HepG2 (cell line): ENCODE measurements around the gene KIF6. TPM values are rescaled to one million over a fixed set of nuclear protein-coding genes. Genes with fewer than 3 reads are reported as not detected.

ENCODE experiments used
- ATAC-seq: fragments of 200-7000 bp; cut with Tn5 transposase; 3 replicates; pipeline ENCODE4 v1.9.1; 2020; ENCODE audit warnings: mild to moderate bottlenecking, moderate library complexity
- BruUV-seq: library from RNA; stranded (reverse); fragments of 400-500 nt; replicated peaks from 2 replicates; lab custom pipeline; 2021; lab: Mats Ljungman, UMichigan
- CTCF ChIA-PET: fragments of 300-600 bp; formaldehyde crosslinking; extraction: SDS; loops from one replicate; lab custom pipeline; 2021; ENCODE audit warnings: low total read pairs, inconsistent platforms, low intra/inter-chr PET ratio; lab: Yijun Ruan, JAX
- POLR2A ChIA-PET: fragments of 350-600 bp; sonication (Branson Sonifier 250); formaldehyde crosslinking; loops from one replicate; lab custom pipeline; 2020; ENCODE audit warnings: antibody characterized with exemption, inconsistent platforms; lab: Yijun Ruan, JAX
- DNase-seq: peaks from one replicate; pipeline ENCODE4 v3.0.0-alpha.2; 2015; ENCODE audit warnings: low spot score
- FAIRE-seq: peaks from 3 replicates; lab custom pipeline; 2011; peaks lifted over from hg19 to GRCh38; lab: Jason Lieb, UNC
- H2AFZ ChIP-seq: one replicate; pipeline ENCODE4 v1.6.1; 2011; ENCODE audit warnings: low read length, inconsistent platforms
- H3K27ac ChIP-seq: fragments of 300-600 bp; 3 replicates; pipeline ENCODE4 v1.8.0; 2011; ENCODE audit warnings: mixed run types, mild to moderate bottlenecking, mixed read lengths, low read length, inconsistent platforms; ENCODE audit not compliant: insufficient read depth; ENCODE audit errors: extremely low read length
- H3K27me3 ChIP-seq, 2 experiments: fragments of 200-600 bp in 1 of 2; 2 replicates in 1 of 2; 3 replicates in 1 of 2; pipeline versions ENCODE4 v1.6.0 to v1.8.0; 2011; ENCODE audit warnings: low read length in 2 of 2, mild to moderate bottlenecking in 2 of 2, moderate library complexity in 2 of 2, inconsistent platforms in 1 of 2; ENCODE audit not compliant: insufficient read depth in 2 of 2, control insufficient read depth in 1 of 2
- H3K36me3 ChIP-seq, 2 experiments: fragments of 200-600 bp in 1 of 2; replicated peaks in 1 of 2; 2 replicates in 1 of 2; 3 replicates in 1 of 2; pipeline versions ENCODE4 v1.5.1 to v1.8.0; 2011; ENCODE audit warnings: low read length in 2 of 2, inconsistent platforms in 1 of 2; ENCODE audit not compliant: insufficient read depth in 2 of 2, control insufficient read depth in 1 of 2
- H3K4me1 ChIP-seq: 2 replicates; pipeline ENCODE4 v1.5.1; 2012; ENCODE audit warnings: low read length, inconsistent platforms; ENCODE audit not compliant: insufficient read depth
- H3K4me2 ChIP-seq: 2 replicates; pipeline ENCODE4 v1.6.0; 2011; ENCODE audit warnings: low read depth, low read length, inconsistent platforms
- H3K4me3 ChIP-seq, 3 experiments: fragments of 200-600 bp in 1 of 3; sonication (generic), shearing (Covaris generic) in 1 of 3; replicated peaks in 1 of 3; 2 replicates each; pipeline ENCODE4 v1.5.1; 2011 to 2016; ENCODE audit warnings: low read length in 3 of 3, inconsistent platforms in 2 of 3, low read depth in 2 of 3, mild to moderate bottlenecking in 2 of 3, control low read depth in 1 of 3, mixed read lengths in 1 of 3; ENCODE audit not compliant: insufficient read depth in 1 of 3
- H3K79me2 ChIP-seq: one replicate; pipeline ENCODE4 v1.6.1; 2011; ENCODE audit warnings: low read length, inconsistent platforms; ENCODE audit not compliant: insufficient read depth
- H3K9ac ChIP-seq: 2 replicates; pipeline ENCODE4 v1.6.0; 2011; ENCODE audit warnings: mild to moderate bottlenecking, low read depth, low read length, inconsistent platforms; ENCODE audit not compliant: insufficient read depth
- H3K9me3 ChIP-seq: 2 replicates; pipeline ENCODE4 v1.5.1; 2012; ENCODE audit warnings: mild to moderate bottlenecking, low read length
- H4K20me1 ChIP-seq: 2 replicates; pipeline ENCODE4 v1.6.0; 2011; ENCODE audit warnings: inconsistent platforms, mild to moderate bottlenecking, low read length, moderate library complexity; ENCODE audit not compliant: insufficient read depth
- MIER3 ChIP-seq: IDR thresholded peaks from 2 replicates; pipeline ENCODE4 v1.6.1; 2016; ENCODE audit warnings: missing compliant biosample characterization, borderline replicate concordance
- PATZ1 ChIP-seq: sonication (generic); formaldehyde crosslinking; IDR thresholded peaks from 2 replicates; pipeline ENCODE4 v1.4.0; 2020; ENCODE audit warnings: missing genetic modification reagents
- RARA ChIP-seq: IDR thresholded peaks from 2 replicates; pipeline ENCODE4 v1.6.1; 2016; ENCODE audit warnings: missing genetic modification reagents, missing compliant biosample characterization
- RBAK ChIP-seq: sonication (generic); formaldehyde crosslinking; IDR thresholded peaks from 2 replicates; pipeline ENCODE4 v1.5.1; 2020; ENCODE audit warnings: mild to moderate bottlenecking, missing genetic modification reagents
- SRSF4 ChIP-seq: fragments of 200-400 bp; formaldehyde crosslinking; IDR thresholded peaks from one replicate; pipeline ENCODE4 v1.6.1; 2018; ENCODE audit warnings: mild to moderate bottlenecking, low read depth, low read length, moderate library complexity; ENCODE audit not compliant: poor library complexity, severe bottlenecking
- YY1 ChIP-seq: IDR thresholded peaks from 2 replicates; pipeline ENCODE4 v1.6.1; 2011; ENCODE audit warnings: low read length, low read depth, moderate library complexity, mild to moderate bottlenecking; ENCODE audit not compliant: insufficient read depth, insufficient replicate concordance
- ZBTB46 ChIP-seq: sonication (generic); formaldehyde crosslinking; IDR thresholded peaks from 2 replicates; pipeline ENCODE4 v1.4.0; 2020; ENCODE audit warnings: mild to moderate bottlenecking, missing genetic modification reagents, borderline replicate concordance
- ZNF230 ChIP-seq: sonication (generic); formaldehyde crosslinking; IDR thresholded peaks from 2 replicates; pipeline ENCODE4 v1.4.0; 2020; ENCODE audit warnings: mild to moderate bottlenecking, missing genetic modification reagents
- ZNF431 ChIP-seq: sonication (generic); formaldehyde crosslinking; IDR thresholded peaks from 2 replicates; pipeline ENCODE4 v1.9.0; 2022; ENCODE audit warnings: missing genetic modification reagents, low read depth, mild to moderate bottlenecking, borderline replicate concordance
- ZNF614 ChIP-seq: IDR thresholded peaks from 2 replicates; pipeline ENCODE4 v1.6.1; 2018; ENCODE audit warnings: missing biosample characterization, missing genetic modification reagents, inconsistent platforms, borderline replicate concordance
- ZNF7 ChIP-seq: IDR thresholded peaks from 2 replicates; pipeline ENCODE4 v1.6.1; 2016; ENCODE audit warnings: missing biosample characterization, missing genetic modification reagents
- ZNF75D ChIP-seq: sonication (generic); formaldehyde crosslinking; IDR thresholded peaks from 2 replicates; pipeline ENCODE4 v1.8.1; 2023; ENCODE audit warnings: missing genetic modification reagents, mild to moderate bottlenecking, borderline replicate concordance
- WGBS: methylation state at CpG from one replicate; pipeline ENCODE4 v1.1.6; 2017; ENCODE audit warnings: low lambda C conversion rate; 5-methylcytosine and 5-hydroxymethylcytosine counted together
- in situ Hi-C: cut with HindIII; loops from 2 replicates; pipeline ENCODE4 v1.10.0; 2017; ENCODE audit warnings: low pct_unique_long_range_greater_than_20kb; ENCODE audit not compliant: extremely low pct_ligation_motif_present
- intact Hi-C: fragments of 100-400 bp; cut with micrococcal nuclease; formaldehyde crosslinking; loops from one replicate; pipeline ENCODE4 v1.10.0; 2022; ENCODE audit not compliant: unreplicated experiment
- polyA plus RNA-seq, 8 experiments: library from polyadenylated mRNA; depleted of rRNA in 3 of 8; stranded (reverse) in 7 of 8; unstranded in 1 of 8; fragments of >200 nt; fragmentation: Illumina TruSeq in 4 of 8; extraction: Trizol in 4 of 8; gene quantifications; 2 replicates each; pipeline versions ENCODE4 v1.2.1 to v1.2.3, GENCODE V29; 2011 to 2016; ENCODE audit warnings: low read depth in 4 of 8, missing spikeins in 1 of 8, mixed read lengths in 1 of 8; ENCODE audit not compliant: insufficient read depth in 1 of 8
- total RNA-seq, 5 experiments: library from RNA; depleted of rRNA; stranded (reverse); fragments of >200 nt; fragmentation: Illumina TruSeq; extraction: Trizol; gene quantifications; 2 replicates each; pipeline ENCODE4 v1.2.3, GENCODE V29; 2016; ENCODE audit warnings: low read depth in 1 of 5
- TF ChIP-seq, protein P1 (sequence below): sonication (generic); formaldehyde crosslinking; IDR thresholded peaks from 2 replicates; pipeline ENCODE4 v1.5.0; 2020; ENCODE audit warnings: mild to moderate bottlenecking, missing genetic modification reagents
- TF ChIP-seq, protein P2 (sequence below): sonication (generic); formaldehyde crosslinking; IDR thresholded peaks from 2 replicates; pipeline ENCODE4 v1.5.0; 2020; ENCODE audit warnings: mild to moderate bottlenecking, missing genetic modification reagents, moderate library complexity

The KIF6 gene
- total and polyA plus RNA-seq, 2 of the 13 experiments (the other 11 are each of a cell fraction or from before 2014, with no cell fraction given) = 0.04 to 0.27 TPM

- ChIA-PET POLR2A (no interaction called here), CTCF (no interaction called here)
- DNase-seq (no peak), FAIRE-seq (no peak), ATAC-seq (no peak)
- WGBS = 24% methylated on average over 5 of the region's 5 CpGs
- in situ Hi-C loops (no loop called here), intact Hi-C loops (no loop called here)
- Histone ChIP-seq H3K27me3 (peaks cover 0 to 16% of the 10 kb centered on the region in 2 experiments; a peak in 3 of 5 replicates), H3K27ac (no peak overlapping the region), H3K4me1 (no peaks in the 10 kb centered on the region), H4K20me1 (no peaks in the 10 kb centered on the region), H2AFZ (no peak overlapping the region), H3K4me3 (no peak overlapping the region), H3K4me2 (no peak overlapping the region), H3K36me3 (no peaks in the 10 kb centered on the region), H3K9ac (no peak overlapping the region), H3K9me3 (no peaks in the 10 kb centered on the region), H3K79me2 (no peaks in the 10 kb centered on the region)
- BruUV-seq = no TSS peak
- TF ChIP-seq ZNF431 = no peak
- TF ChIP-seq RARA = no peak
- no peak for TF ChIP-seq PATZ1 (CRISPR knock-in tag)
- no peak for TF ChIP-seq ZNF230 (CRISPR knock-in tag)
- TF ChIP-seq RBAK (CRISPR knock-in tag) = no peak
- TF ChIP-seq SRSF4 = no peak
- no peak for TF ChIP-seq ZNF75D
- no peak for TF ChIP-seq ZNF614
- TF ChIP-seq ZNF7 (CRISPR knock-in tag) = no peak
- no peak for TF ChIP-seq MIER3 (CRISPR knock-in tag)
- TF ChIP-seq, protein P1, sequence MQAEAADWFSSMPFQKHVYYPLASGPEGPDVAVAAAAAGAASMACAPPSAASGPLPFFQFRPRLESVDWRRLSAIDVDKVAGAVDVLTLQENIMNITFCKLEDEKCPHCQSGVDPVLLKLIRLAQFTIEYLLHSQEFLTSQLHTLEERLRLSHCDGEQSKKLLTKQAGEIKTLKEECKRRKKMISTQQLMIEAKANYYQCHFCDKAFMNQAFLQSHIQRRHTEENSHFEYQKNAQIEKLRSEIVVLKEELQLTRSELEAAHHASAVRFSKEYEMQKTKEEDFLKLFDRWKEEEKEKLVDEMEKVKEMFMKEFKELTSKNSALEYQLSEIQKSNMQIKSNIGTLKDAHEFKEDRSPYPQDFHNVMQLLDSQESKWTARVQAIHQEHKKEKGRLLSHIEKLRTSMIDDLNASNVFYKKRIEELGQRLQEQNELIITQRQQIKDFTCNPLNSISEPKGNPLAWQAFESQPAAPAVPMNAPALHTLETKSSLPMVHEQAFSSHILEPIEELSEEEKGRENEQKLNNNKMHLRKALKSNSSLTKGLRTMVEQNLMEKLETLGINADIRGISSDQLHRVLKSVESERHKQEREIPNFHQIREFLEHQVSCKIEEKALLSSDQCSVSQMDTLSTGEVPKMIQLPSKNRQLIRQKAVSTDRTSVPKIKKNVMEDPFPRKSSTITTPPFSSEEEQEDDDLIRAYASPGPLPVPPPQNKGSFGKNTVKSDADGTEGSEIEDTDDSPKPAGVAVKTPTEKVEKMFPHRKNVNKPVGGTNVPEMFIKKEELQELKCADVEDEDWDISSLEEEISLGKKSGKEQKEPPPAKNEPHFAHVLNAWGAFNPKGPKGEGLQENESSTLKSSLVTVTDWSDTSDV (CRISPR knock-in tag) = no peak
- TF ChIP-seq ZBTB46 = no peak
- no peak for TF ChIP-seq YY1
- TF ChIP-seq, protein P2, sequence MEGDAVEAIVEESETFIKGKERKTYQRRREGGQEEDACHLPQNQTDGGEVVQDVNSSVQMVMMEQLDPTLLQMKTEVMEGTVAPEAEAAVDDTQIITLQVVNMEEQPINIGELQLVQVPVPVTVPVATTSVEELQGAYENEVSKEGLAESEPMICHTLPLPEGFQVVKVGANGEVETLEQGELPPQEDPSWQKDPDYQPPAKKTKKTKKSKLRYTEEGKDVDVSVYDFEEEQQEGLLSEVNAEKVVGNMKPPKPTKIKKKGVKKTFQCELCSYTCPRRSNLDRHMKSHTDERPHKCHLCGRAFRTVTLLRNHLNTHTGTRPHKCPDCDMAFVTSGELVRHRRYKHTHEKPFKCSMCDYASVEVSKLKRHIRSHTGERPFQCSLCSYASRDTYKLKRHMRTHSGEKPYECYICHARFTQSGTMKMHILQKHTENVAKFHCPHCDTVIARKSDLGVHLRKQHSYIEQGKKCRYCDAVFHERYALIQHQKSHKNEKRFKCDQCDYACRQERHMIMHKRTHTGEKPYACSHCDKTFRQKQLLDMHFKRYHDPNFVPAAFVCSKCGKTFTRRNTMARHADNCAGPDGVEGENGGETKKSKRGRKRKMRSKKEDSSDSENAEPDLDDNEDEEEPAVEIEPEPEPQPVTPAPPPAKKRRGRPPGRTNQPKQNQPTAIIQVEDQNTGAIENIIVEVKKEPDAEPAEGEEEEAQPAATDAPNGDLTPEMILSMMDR (CRISPR knock-in tag) = no peak
These were observed 403.4 kb downstream of the KIF6 start for GRCh38 chr6:39321761-39322160.
